ENCODE data around the gene SLC4A11.

SLC4A11 gene

GRCh38 chr20:3246682-3247081 is 7.7 kb upstream of the SLC4A11 start:
- no peak for DNase-seq (ENCODE audit: low spot score)

GRCh38 chr20:3245711-3246110 is 6.7 kb upstream of the SLC4A11 start:
- no peak for DNase-seq (ENCODE audit: low spot score)

- no peak for DNase-seq (ENCODE audit: low spot score)
Observed at GRCh38 chr20:3245156-3245555, 6.2 kb upstream of the SLC4A11 start.

GRCh38 chr20:3244613-3245012 is 5.6 kb upstream of the SLC4A11 start:
- DNase-seq (ENCODE audit: low spot score): no peak

DNA sequence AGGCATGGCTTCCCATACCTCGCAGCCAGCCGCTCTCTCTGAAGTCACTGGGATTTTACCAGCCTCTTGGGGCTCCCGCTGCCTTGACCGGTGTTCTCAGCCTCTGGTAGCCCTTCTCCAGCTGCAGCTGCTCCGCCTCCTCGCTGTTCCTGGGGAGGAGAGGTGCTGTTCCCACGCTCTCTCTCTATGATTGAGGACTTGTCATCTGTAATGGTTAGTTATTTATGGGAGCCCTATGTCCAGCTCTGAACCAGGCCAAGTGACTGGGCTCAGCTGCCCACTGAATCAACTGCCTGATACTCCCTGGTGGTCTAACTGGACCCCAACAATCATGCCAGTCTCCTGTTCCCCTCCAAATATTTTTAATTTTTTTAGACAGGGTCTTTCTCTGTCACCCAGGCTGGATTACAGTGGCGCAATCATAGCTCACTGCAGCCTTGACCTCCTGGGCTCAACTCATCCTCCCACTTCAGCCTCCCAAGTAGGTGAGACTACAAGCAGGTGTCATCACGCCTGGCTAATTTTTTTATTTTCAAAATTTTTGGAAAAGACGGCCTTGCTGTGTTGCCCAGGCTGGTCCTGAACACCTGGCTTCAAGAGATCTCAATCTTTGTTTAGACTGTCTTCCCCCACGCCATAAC is 4.8 kb upstream of the SLC4A11 start:
- DNase-seq (ENCODE audit: low spot score): no peak

- DNase-seq (ENCODE audit: low spot score): no peak
Observed at GRCh38 chr20:3242172-3242692, 3.2 kb upstream of the SLC4A11 start.

DNA sequence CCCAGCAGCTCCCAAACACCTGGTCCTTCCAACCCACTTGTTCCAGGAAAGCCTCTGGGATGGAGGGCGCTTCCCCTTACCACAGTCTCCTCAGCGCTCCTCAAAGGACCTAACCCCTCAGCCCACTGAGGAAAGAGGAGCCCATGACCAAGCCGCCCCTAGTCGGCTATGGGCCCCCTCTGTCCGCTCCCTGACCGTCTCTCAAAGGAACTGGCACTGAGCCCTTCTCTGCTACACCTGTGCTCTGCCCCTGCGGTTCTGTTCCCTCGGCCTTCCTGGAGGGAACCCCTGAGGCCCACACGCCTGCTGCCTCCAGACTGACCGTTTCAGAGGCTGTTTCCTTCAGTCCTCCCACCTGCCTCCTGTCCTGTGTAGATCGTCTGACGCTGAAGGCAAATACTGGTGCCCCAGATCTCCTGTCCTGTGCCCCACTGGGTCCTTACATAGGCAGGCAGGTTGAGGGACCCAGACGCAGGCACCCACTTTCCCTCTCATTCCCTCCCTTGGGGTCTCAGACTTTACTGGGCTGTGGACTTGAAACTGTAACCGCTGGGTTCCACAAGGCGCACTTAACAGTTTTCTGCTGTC is 1.9 kb upstream of the SLC4A11 start:
- no peak for DNase-seq (ENCODE audit: low spot score)

DNA sequence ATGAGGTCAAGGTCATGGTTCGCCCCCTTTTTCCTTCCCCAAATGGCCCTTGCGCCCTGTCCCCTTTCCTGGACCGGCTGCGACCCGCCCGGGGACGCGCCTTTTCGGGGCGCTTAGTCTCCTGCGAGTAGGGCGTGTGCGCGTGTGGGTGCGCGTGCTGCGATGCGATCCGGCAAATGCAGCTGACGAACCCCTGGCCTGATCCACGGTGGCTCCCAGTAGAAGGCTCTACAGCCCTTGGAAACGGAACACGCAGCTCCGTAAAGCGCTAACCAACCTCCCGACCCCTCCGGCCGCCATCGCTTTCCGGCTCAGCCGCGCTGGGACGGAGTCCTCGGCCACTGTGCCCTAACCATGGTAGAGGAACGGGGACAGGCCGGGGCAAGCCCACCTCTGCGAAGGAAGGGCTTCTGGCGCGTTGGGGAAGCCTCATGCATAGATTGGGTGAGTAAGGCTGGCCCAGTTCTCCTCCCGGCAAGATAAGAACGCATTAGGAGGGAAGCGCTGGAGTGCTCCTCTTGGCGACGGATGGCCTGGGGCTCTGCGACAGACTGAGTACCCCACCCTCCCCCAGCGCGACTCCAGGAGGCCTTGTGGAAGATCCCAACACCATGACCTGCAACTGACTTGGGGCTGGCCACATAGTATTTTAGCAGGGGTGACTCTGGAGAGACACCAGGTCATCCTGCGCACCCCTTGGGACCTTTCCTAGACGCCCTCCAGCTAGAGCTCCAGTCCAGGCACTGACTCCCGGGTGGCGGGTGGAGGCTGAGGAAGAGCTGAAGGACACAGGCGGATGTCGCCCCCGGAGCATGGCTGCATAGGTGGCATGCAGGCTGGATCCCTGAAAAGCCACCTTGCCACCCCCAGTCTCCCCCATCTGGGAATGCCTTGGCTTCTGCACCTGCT is 1.1 kb upstream of the SLC4A11 start:
- no peak for DNase-seq (ENCODE audit: low spot score)

DNA sequence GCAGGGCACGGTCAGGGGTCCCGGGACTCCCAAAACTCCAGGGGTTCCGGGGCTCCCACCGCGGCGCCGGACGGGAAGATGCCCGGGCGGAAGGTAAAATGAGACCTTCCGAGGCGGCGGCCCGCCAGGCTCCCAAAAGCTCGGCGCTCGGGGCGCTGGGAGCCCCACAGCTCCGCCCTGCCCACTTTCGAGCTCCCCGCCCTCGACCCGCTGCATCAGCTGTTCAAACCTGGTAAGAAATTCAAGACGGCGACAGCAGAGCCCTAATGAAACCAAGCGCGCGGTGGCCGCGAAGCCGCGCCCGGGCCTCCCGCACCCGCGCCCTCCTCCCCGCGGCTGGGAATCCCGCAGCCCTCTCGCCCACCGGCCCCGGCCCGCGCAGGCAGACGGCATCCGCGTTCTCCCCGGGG is 369 bp downstream of the SLC4A11 start:
- peak; percentile 37 for DNase-seq (ENCODE audit: low spot score)

GRCh38 chr20:3237958-3238615 is 903 bp downstream of the SLC4A11 start:
- no peak for DNase-seq (ENCODE audit: low spot score)

GRCh38 chr20:3237011-3237957 is 1.7 kb downstream of the SLC4A11 start:
- no peak for DNase-seq (ENCODE audit: low spot score)

GRCh38 chr20:3235666-3236324 is 3.2 kb downstream of the SLC4A11 start:
- DNase-seq (ENCODE audit: low spot score): peak; percentile 56

GRCh38 chr20:3233991-3234498 is 4.9 kb downstream of the SLC4A11 start:
- no peak for DNase-seq (ENCODE audit: low spot score)

DNA sequence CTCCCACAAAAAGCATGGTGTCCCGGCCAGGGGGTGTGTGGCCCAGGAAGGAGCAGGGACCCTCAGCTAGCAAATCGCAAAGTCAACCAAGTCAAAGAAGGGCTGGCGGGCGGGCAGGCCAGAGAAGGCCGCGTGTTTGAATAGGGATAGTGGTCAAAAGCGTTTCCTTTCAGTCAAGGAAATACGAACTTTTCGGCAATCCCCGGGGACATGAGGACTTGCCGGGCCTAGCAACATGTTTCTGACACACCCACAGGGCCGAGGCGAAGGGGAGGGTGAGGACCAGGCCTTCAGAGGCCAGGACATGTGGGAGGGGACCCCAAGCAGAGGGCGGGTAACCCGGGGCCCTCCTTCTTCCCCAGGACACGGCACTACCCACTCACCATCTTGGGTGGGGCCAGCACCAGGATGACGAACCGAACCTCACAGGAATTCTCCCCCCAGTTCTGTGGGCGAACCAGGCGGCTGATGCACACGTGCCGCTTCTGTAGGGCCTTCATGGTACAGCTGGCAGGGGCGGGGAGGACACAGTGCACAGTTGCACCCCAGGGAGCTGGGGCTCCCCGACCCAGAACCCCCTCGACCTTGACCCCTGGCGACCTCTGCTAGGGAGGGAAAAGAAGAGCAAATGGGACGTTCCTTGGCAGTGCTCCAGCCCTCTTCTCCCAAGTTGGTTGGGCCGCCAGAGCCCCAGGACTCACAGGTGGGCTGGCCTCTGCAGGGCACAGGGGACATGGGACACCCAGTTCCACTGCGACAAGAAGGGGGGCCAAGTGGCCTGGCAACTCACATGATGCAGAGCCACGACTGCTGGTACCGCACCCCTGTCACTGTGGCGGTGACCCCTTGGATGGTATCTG is 5.6 kb downstream of the SLC4A11 start:
- DNase-seq (ENCODE audit: low spot score): no peak

- no peak for DNase-seq (ENCODE audit: low spot score)
Observed at GRCh38 chr20:3231889-3232588, 7.0 kb downstream of the SLC4A11 start.

GRCh38 chr20:3231116-3231515 is 7.9 kb downstream of the SLC4A11 start:
- no peak for DNase-seq (ENCODE audit: low spot score)

GRCh38 chr20:3229798-3230197 is 9.2 kb downstream of the SLC4A11 start:
- no peak for DNase-seq (ENCODE audit: low spot score)

DNA sequence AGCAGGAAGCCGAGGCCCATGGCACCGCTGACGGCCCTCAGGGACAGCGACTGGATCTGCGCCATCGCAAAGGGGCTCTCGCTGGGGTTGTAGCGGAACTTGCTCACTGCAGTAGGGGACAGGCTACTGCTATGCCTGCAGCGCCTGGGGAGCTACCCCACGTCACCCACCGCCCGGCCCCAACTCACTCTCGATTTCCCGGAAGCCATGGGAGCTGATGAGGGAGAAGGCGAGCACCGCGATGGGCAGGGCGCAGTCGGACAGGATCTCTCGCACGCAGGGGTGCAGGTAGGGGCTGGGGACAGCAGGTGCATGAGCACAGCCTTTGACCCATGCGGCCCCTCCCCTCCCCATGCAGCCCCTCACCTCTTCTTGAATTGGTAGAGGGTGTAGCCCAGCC is 9.8 kb downstream of the SLC4A11 start:
- no peak for DNase-seq (ENCODE audit: low spot score)

DNA sequence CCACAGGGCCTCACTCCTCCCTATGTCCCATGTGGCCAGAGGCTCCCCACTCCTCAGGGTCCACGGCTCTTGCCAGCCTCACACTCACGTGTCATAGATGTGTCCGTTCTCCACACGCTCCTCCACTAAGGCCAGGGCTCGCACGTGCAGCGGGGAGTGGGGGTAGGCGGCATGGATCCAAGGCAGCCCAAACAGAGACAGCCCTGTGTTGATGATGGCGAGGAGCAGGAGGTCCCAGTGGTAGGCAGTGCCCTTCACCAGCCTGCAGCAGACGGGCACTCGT is 10.3 kb downstream of the SLC4A11 start:
- DNase-seq (ENCODE audit: low spot score): no peak
